IMR-90 (cell line): Measurements from ENCODE around the gene IL5RA. TPM values are rescaled to one million over a fixed set of nuclear protein-coding genes. Genes with fewer than 3 reads are reported as not detected.

Experiments
- ATAC-seq: fragments of 200-7000 bp; cut with Tn5 transposase; 2 replicates; pipeline ENCODE4 v1.9.1; 2020; ENCODE audit warnings: low read depth, mild to moderate bottlenecking, moderate library complexity
- BruUV-seq: library from RNA; stranded (reverse); fragments of 400-500 nt; replicated peaks from 2 replicates; lab custom pipeline; 2021; lab: Mats Ljungman, UMichigan
- CTCF ChIA-PET: fragments of 300-600 bp; formaldehyde crosslinking; extraction: SDS; loops from one replicate; lab custom pipeline; 2021; ENCODE audit warnings: antibody characterized with exemption; lab: Yijun Ruan, JAX
- POLR2A ChIA-PET: fragments of 300-600 bp; sonication (Branson Sonifier 250); formaldehyde crosslinking; loops from one replicate; lab custom pipeline; 2022; ENCODE audit warnings: antibody characterized with exemption; ENCODE audit not compliant: unreplicated experiment; lab: Charles Lee
- DNase-seq: peaks from one replicate; pipeline ENCODE4 v3.0.0; 2013
- H2AFZ ChIP-seq: replicated peaks from 2 replicates; pipeline ENCODE3; 2013; ENCODE audit warnings: low read length, mild to moderate bottlenecking; ENCODE audit not compliant: poor library complexity
- H2AK5ac ChIP-seq: 2 replicates; pipeline ENCODE4 v1.6.1; 2013; ENCODE audit warnings: low read depth, low read length, inconsistent platforms
- H2AK9ac ChIP-seq: replicated peaks from 2 replicates; pipeline ENCODE3; 2013; ENCODE audit warnings: mild to moderate bottlenecking, low read depth, low read length, moderate library complexity; ENCODE audit not compliant: poor library complexity
- H2BK120ac ChIP-seq: 2 replicates; pipeline ENCODE4 v1.6.1; 2013; ENCODE audit warnings: low read depth, low read length, inconsistent platforms
- H2BK15ac ChIP-seq: 3 replicates; pipeline ENCODE4 v1.6.1; 2013; ENCODE audit warnings: low read depth, low read length, inconsistent platforms
- H2BK20ac ChIP-seq: 2 replicates; pipeline ENCODE4 v1.6.1; 2013; ENCODE audit warnings: low read depth, mild to moderate bottlenecking, inconsistent platforms, low read length, moderate library complexity
- H2BK5ac ChIP-seq: 2 replicates; pipeline ENCODE4 v1.6.1; 2013; ENCODE audit warnings: mild to moderate bottlenecking, low read depth, low read length, inconsistent platforms; ENCODE audit not compliant: poor library complexity, severe bottlenecking
- H3K14ac ChIP-seq: replicated peaks from 2 replicates; pipeline ENCODE4 v1.6.1; 2013; ENCODE audit warnings: low read depth, low read length, inconsistent platforms
- H3K18ac ChIP-seq: 2 replicates; pipeline ENCODE4 v1.6.1; 2013; ENCODE audit warnings: low read depth, low read length, control low read depth
- H3K23ac ChIP-seq: 2 replicates; pipeline ENCODE4 v1.6.1; 2013; ENCODE audit warnings: low read depth, low read length, inconsistent platforms
- H3K27ac ChIP-seq: 2 replicates; pipeline ENCODE4 v1.5.1; 2013; ENCODE audit warnings: mild to moderate bottlenecking, control low read depth, low read length; ENCODE audit not compliant: insufficient read depth
- H3K27me3 ChIP-seq: 2 replicates; pipeline ENCODE4 v1.6.1; 2013; ENCODE audit warnings: low read length; ENCODE audit not compliant: control insufficient read depth, insufficient read depth
- H3K36me3 ChIP-seq: 2 replicates; pipeline ENCODE4 v1.6.1; 2013; ENCODE audit warnings: low read length, mixed read lengths; ENCODE audit not compliant: control insufficient read depth, insufficient read depth
- H3K4ac ChIP-seq: 2 replicates; pipeline ENCODE4 v1.6.1; 2013; ENCODE audit warnings: low read depth, low read length, inconsistent platforms
- H3K4me1 ChIP-seq: 2 replicates; pipeline ENCODE4 v1.6.1; 2013; ENCODE audit warnings: low read length, mixed read lengths; ENCODE audit not compliant: control insufficient read depth, insufficient read depth
- H3K4me2 ChIP-seq: 2 replicates; pipeline ENCODE4 v1.6.1; 2013; ENCODE audit warnings: low read depth, mild to moderate bottlenecking, control low read depth, low read length, moderate library complexity
- H3K4me3 ChIP-seq: 2 replicates; pipeline ENCODE4 v1.5.1; 2013; ENCODE audit warnings: low read depth, mild to moderate bottlenecking, control low read depth, low read length, moderate library complexity; ENCODE audit not compliant: insufficient read depth
- H3K56ac ChIP-seq: 2 replicates; pipeline ENCODE4 v1.6.1; 2013; ENCODE audit warnings: low read length, inconsistent platforms; ENCODE audit not compliant: insufficient read depth; ENCODE audit errors: extremely low read depth
- H3K79me1 ChIP-seq, 2 experiments: 2 replicates each; pipeline ENCODE4 v1.6.1; 2013; ENCODE audit warnings: low read length in 2 of 2, inconsistent platforms in 1 of 2, low read depth in 1 of 2
- H3K9ac ChIP-seq: 2 replicates; pipeline ENCODE4 v1.6.1; 2013; ENCODE audit warnings: low read depth, low read length, control low read depth
- H3K9me1 ChIP-seq: 2 replicates; pipeline ENCODE4 v1.6.1; 2013; ENCODE audit warnings: low read length, inconsistent platforms; ENCODE audit not compliant: insufficient read depth
- H3K9me3 ChIP-seq: 2 replicates; pipeline ENCODE4 v1.6.1; 2013; ENCODE audit warnings: low read length; ENCODE audit not compliant: control insufficient read depth, insufficient read depth
- H4K20me1 ChIP-seq: 2 replicates; pipeline ENCODE4 v1.6.1; 2013; ENCODE audit warnings: low read length, inconsistent platforms; ENCODE audit not compliant: insufficient read depth
- H4K5ac ChIP-seq: 2 replicates; pipeline ENCODE4 v1.6.1; 2013; ENCODE audit warnings: mild to moderate bottlenecking, low read depth, low read length, control low read depth
- H4K8ac ChIP-seq, 2 experiments: 2 replicates each; pipeline ENCODE4 v1.6.1; 2013; ENCODE audit warnings: low read depth in 2 of 2, low read length in 2 of 2, control low read depth in 1 of 2, inconsistent platforms in 1 of 2
- H4K91ac ChIP-seq: 2 replicates; pipeline ENCODE4 v1.6.1; 2013; ENCODE audit warnings: low read depth, low read length, inconsistent platforms; ENCODE audit not compliant: insufficient read depth
- BHLHE40 ChIP-seq: fragments of 150-350 bp; IDR thresholded peaks from 2 replicates; pipeline ENCODE4 v1.6.1; 2016; ENCODE audit warnings: mild to moderate bottlenecking, low read depth, low read length
- CEBPB ChIP-seq: IDR thresholded peaks from 2 replicates; pipeline ENCODE4 v1.6.1; 2012; ENCODE audit warnings: low read depth, low read length, improper control_type of control experiment
- CHD1 ChIP-seq: IDR thresholded peaks from 2 replicates; pipeline ENCODE4 v1.6.1; 2012; ENCODE audit warnings: low read depth, low read length, improper control_type of control experiment
- ELK1 ChIP-seq: fragments of 150-350 bp; IDR thresholded peaks from 2 replicates; pipeline ENCODE4 v1.6.1; 2016; ENCODE audit warnings: low read depth, mild to moderate bottlenecking, low read length, moderate library complexity, borderline replicate concordance
- FOS ChIP-seq: fragments of 150-350 bp; IDR thresholded peaks from 2 replicates; pipeline ENCODE4 v1.6.1; 2016; ENCODE audit warnings: low read depth, low read length
- MAFK ChIP-seq: IDR thresholded peaks from 2 replicates; pipeline ENCODE4 v1.6.1; 2012; ENCODE audit warnings: low read depth, low read length, improper control_type of control experiment
- MAZ ChIP-seq: IDR thresholded peaks from 2 replicates; pipeline ENCODE4 v1.6.1; 2012; ENCODE audit warnings: low read depth, mild to moderate bottlenecking, low read length, improper control_type of control experiment, moderate library complexity, borderline replicate concordance
- MXI1 ChIP-seq: IDR thresholded peaks from 2 replicates; pipeline ENCODE4 v1.6.1; 2012; ENCODE audit warnings: low read depth, mild to moderate bottlenecking, low read length, moderate library complexity, borderline replicate concordance
- NFE2L2 ChIP-seq: fragments of 150-350 bp; IDR thresholded peaks from 2 replicates; pipeline ENCODE4 v1.6.1; 2016; ENCODE audit warnings: low read depth, mild to moderate bottlenecking, low read length
- POLR2A ChIP-seq: IDR thresholded peaks from 2 replicates; pipeline ENCODE4 v1.6.1; 2012; ENCODE audit warnings: mild to moderate bottlenecking, low read depth, low read length
- RAD21 ChIP-seq: IDR thresholded peaks from 2 replicates; pipeline ENCODE4 v1.6.1; 2012; ENCODE audit warnings: low read length, improper control_type of control experiment
- RCOR1 ChIP-seq: IDR thresholded peaks from 2 replicates; pipeline ENCODE4 v1.6.1; 2012; ENCODE audit warnings: mild to moderate bottlenecking, low read length, improper control_type of control experiment; ENCODE audit not compliant: insufficient replicate concordance
- RFX5 ChIP-seq: IDR thresholded peaks from 2 replicates; pipeline ENCODE4 v1.8.0; 2012; ENCODE audit warnings: low read depth, mild to moderate bottlenecking, low read length, moderate library complexity
- SMC3 ChIP-seq: fragments of 150-350 bp; IDR thresholded peaks from 2 replicates; pipeline ENCODE4 v1.6.1; 2016; ENCODE audit warnings: low read depth, mild to moderate bottlenecking, antibody characterized with exemption, low read length, moderate library complexity
- WGBS, 2 experiments: methylation state at CpG; one replicate each; pipeline versions ENCODE4 v1.1.5 to v1.1.7; 2013; ENCODE audit warnings: missing lambda C conversion rate in 2 of 2; ENCODE audit not compliant: insufficient read length in 1 of 2; ENCODE audit errors: extremely low coverage in 2 of 2; 5-methylcytosine and 5-hydroxymethylcytosine counted together
- dilution Hi-C: fragments of 300-500 bp; cut with HindIII; formaldehyde crosslinking; loops from one replicate; pipeline ENCODE4 v1.14.3; 2018; ENCODE audit warnings: low sequenced_read_pairs; ENCODE audit not compliant: unreplicated experiment
- in situ Hi-C: fragments of 300-500 bp; cut with MboI; formaldehyde crosslinking; loops from 3 replicates; pipeline ENCODE4 v1.14.3; 2019; ENCODE audit warnings: low sequenced_read_pairs, inconsistent platforms, mixed read lengths
- intact Hi-C: fragments of 100-400 bp; cut with micrococcal nuclease; formaldehyde crosslinking; loops from 2 replicates; pipeline ENCODE4 v1.10.0; 2022
- polyA plus RNA-seq, 3 experiments: library from polyadenylated mRNA; depleted of rRNA; stranded (reverse); fragments of >200 nt; gene quantifications; 2 replicates each; pipeline ENCODE4 v1.2.3, GENCODE V29; 2012; ENCODE audit warnings: low replicate concordance in 1 of 3
- total RNA-seq: library from RNA; depleted of rRNA; stranded (reverse); fragments of >200 nt; gene quantifications from 2 replicates; pipeline ENCODE4 v1.2.3, GENCODE V29; 2012
- TF ChIP-seq, protein P1 (sequence below): fragments of 150-350 bp; IDR thresholded peaks from 2 replicates; pipeline ENCODE4 v1.6.1; 2017; ENCODE audit warnings: mild to moderate bottlenecking, antibody characterized with exemption, low read length, low read depth
- TF ChIP-seq, protein P2 (sequence below): conservative IDR thresholded peaks from 2 replicates; pipeline ENCODE4 v1.5.1; 2012; ENCODE audit warnings: mild to moderate bottlenecking, low read depth, low read length, improper control_type of control experiment

The IL5RA gene
- total and polyA plus RNA-seq, 2 of the 4 experiments (the other 2 are of a cell fraction) = not detected

- no CpG with 5 or more reads among the region's 6 CpGs for WGBS, 2 experiments
- Histone ChIP-seq H3K23ac (no peak overlapping the region), H3K9me1 (no peaks in the 10 kb centered on the region), H3K18ac (no peak overlapping the region), H3K27ac (no peak overlapping the region), H2AFZ (no peak overlapping the region), H3K4me3 (no peak overlapping the region), H3K14ac (no peak overlapping the region), H2BK20ac (no peak overlapping the region), H3K9me3 (peaks cover 2% of the 10 kb centered on the region; the same call in 1 of the 2 replicates), H4K8ac (no peak overlapping the region), H3K9ac (no peak overlapping the region), H2AK9ac (no peak overlapping the region), H2BK5ac (no peak overlapping the region), H4K5ac (no peak overlapping the region), H3K4ac (no peak overlapping the region), H2AK5ac (no peak overlapping the region), H2BK120ac (no peak overlapping the region), H3K79me1 (no peaks in the 10 kb centered on the region), H4K20me1 (no peaks in the 10 kb centered on the region), H3K56ac (no peak overlapping the region), H4K91ac (no peak overlapping the region), H3K36me3 (no peaks in the 10 kb centered on the region), H3K27me3 (no peaks in the 10 kb centered on the region), H3K4me1 (no peaks in the 10 kb centered on the region), H3K4me2 (no peak overlapping the region), H2BK15ac (no peak overlapping the region)
- BruUV-seq = no TSS peak
- CTCF ChIA-PET = no interaction called here
- TF ChIP-seq RAD21 (no peak), RCOR1 (no peak), MAZ (no peak), RFX5 (no peak), CEBPB (no peak), SMC3 (no peak), FOS (no peak), BHLHE40 (no peak), ELK1 (no peak), POLR2A (no peak), NFE2L2 (no peak), CHD1 (no peak), MAFK (no peak), MXI1 (no peak)
- TF ChIP-seq, protein P1, sequence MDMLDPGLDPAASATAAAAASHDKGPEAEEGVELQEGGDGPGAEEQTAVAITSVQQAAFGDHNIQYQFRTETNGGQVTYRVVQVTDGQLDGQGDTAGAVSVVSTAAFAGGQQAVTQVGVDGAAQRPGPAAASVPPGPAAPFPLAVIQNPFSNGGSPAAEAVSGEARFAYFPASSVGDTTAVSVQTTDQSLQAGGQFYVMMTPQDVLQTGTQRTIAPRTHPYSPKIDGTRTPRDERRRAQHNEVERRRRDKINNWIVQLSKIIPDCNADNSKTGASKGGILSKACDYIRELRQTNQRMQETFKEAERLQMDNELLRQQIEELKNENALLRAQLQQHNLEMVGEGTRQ = no peak
- TF ChIP-seq, protein P2, sequence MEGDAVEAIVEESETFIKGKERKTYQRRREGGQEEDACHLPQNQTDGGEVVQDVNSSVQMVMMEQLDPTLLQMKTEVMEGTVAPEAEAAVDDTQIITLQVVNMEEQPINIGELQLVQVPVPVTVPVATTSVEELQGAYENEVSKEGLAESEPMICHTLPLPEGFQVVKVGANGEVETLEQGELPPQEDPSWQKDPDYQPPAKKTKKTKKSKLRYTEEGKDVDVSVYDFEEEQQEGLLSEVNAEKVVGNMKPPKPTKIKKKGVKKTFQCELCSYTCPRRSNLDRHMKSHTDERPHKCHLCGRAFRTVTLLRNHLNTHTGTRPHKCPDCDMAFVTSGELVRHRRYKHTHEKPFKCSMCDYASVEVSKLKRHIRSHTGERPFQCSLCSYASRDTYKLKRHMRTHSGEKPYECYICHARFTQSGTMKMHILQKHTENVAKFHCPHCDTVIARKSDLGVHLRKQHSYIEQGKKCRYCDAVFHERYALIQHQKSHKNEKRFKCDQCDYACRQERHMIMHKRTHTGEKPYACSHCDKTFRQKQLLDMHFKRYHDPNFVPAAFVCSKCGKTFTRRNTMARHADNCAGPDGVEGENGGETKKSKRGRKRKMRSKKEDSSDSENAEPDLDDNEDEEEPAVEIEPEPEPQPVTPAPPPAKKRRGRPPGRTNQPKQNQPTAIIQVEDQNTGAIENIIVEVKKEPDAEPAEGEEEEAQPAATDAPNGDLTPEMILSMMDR = no peak
- dilution Hi-C loops (no loop called here), in situ Hi-C loops (no loop called here), intact Hi-C loops (no loop called here)
- POLR2A ChIA-PET = no interaction called here
- ATAC-seq (no peak), DNase-seq (no peak)
Observed at GRCh38 chr3:3086239-3086638, 23.9 kb downstream of the IL5RA start.
